SJCRH30 (cell line): Measurements from ENCODE around the gene ZNF211. TPM values are rescaled to one million over a fixed set of nuclear protein-coding genes. Genes with fewer than 3 reads are reported as not detected.

Experiments
- DNase-seq, 2 experiments: peaks; one replicate each; pipeline ENCODE4 v3.0.0-alpha.2; 2015 to 2020
- H3K27ac ChIP-seq: fragments of 250-450 bp; sonication (Bioruptor Pico); 2 replicates; pipeline ENCODE4 v1.5.1; 2020; ENCODE audit warnings: mild to moderate bottlenecking, moderate library complexity
- H3K27me3 ChIP-seq: fragments of 250-450 bp; sonication (Bioruptor Pico); 2 replicates; pipeline ENCODE4 v1.5.1; 2020; ENCODE audit warnings: mild to moderate bottlenecking, moderate library complexity
- H3K36me3 ChIP-seq: fragments of 250-450 bp; sonication (Bioruptor Pico); 2 replicates; pipeline ENCODE4 v1.5.1; 2020; ENCODE audit warnings: mild to moderate bottlenecking, moderate library complexity
- H3K4me1 ChIP-seq: fragments of 250-450 bp; sonication (Bioruptor Pico); 2 replicates; pipeline ENCODE4 v1.5.1; 2020; ENCODE audit warnings: mild to moderate bottlenecking, moderate library complexity
- H3K4me3 ChIP-seq: fragments of 250-450 bp; sonication (Bioruptor Pico); 2 replicates; pipeline ENCODE4 v1.5.1; 2020; ENCODE audit warnings: mild to moderate bottlenecking, moderate library complexity
- H3K9me3 ChIP-seq: fragments of 250-450 bp; sonication (Bioruptor Pico); replicated peaks from 2 replicates; pipeline ENCODE4 v1.5.1; 2020; ENCODE audit warnings: mild to moderate bottlenecking, moderate library complexity
- total RNA-seq: library from RNA; depleted of rRNA; stranded (reverse); fragments of >200 nt; shearing (Covaris generic); gene quantifications from 2 replicates; pipeline ENCODE4 v1.2.3, GENCODE V29; 2014; rRNA removed

Gene ZNF211
- total RNA-seq, 1 experiment from 2014 or later = 16.6 TPM

- Histone ChIP-seq H3K4me3 (no peak overlapping the region), H3K27me3 (no peaks in the 10 kb centered on the region), H3K27ac (no peak overlapping the region), H3K4me1 (no peaks in the 10 kb centered on the region), H3K36me3 (no peaks in the 10 kb centered on the region), H3K9me3 (no peaks in the 10 kb centered on the region; the same call in 1 of the 2 replicates)
- no peak for DNase-seq
These were observed 42.9 kb downstream of the ZNF211 start for GRCh38 chr19:57675881-57676280.

- peaks cover 40% of the 10 kb centered on the region for H3K9me3 ChIP-seq
- no peaks in the 10 kb centered on the region for H3K27me3 ChIP-seq
- H3K36me3 ChIP-seq = peaks cover 47% of the 10 kb centered on the region
- H3K4me3 ChIP-seq = peak overlapping the region; percentile 79
- no peaks in the 10 kb centered on the region for H3K4me1 ChIP-seq
- no peak for DNase-seq
- peak overlapping the region; percentile 65 for H3K27ac ChIP-seq
These were observed 49.3 kb downstream of the ZNF211 start for GRCh38 chr19:57682226-57682766.

- H3K27me3 ChIP-seq = no peaks in the 10 kb centered on the region
- no peak overlapping the region for H3K27ac ChIP-seq
- H3K9me3 ChIP-seq = peaks cover 64% of the 10 kb centered on the region
- no peak overlapping the region for H3K4me3 ChIP-seq
- no peak for DNase-seq
- H3K4me1 ChIP-seq = no peaks in the 10 kb centered on the region
- peaks cover 91% of the 10 kb centered on the region for H3K36me3 ChIP-seq
These were observed 53.8 kb downstream of the ZNF211 start for GRCh38 chr19:57686727-57687126.

GRCh38 chr19:57687363-57688010 lies 54.5 kb downstream of the ZNF211 start:
- H3K27me3 ChIP-seq = no peaks in the 10 kb centered on the region
- H3K4me3 ChIP-seq = no peak overlapping the region
- H3K36me3 ChIP-seq = peaks cover 95% of the 10 kb centered on the region
- no peak for DNase-seq
- peaks cover 64% of the 10 kb centered on the region for H3K9me3 ChIP-seq
- H3K4me1 ChIP-seq = no peaks in the 10 kb centered on the region
- no peak overlapping the region for H3K27ac ChIP-seq

GRCh38 chr19:57688011-57688763 lies 55.2 kb downstream of the ZNF211 start:
- Histone ChIP-seq H3K9me3 (peaks cover 58% of the 10 kb centered on the region), H3K27me3 (no peaks in the 10 kb centered on the region), H3K36me3 (peaks cover 95% of the 10 kb centered on the region)

DNA sequence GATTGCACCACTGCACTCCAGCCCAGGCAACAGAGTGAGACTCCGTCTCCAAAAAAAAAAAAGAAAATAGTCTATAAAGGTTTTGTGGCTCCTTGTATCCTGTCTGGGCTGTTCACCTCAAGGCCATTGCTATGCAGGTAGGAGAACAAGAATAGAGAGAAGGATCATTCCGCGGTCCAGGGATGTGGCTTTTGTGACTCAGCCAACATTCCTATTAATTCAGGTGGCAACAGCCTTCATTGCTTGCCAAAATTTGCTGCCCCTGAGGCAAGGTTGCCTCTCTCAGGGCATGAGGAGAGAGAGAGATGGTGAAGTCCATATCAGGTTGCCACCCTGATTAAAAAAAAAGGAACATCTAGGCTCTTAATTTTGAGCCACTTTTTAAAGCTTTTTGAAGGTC lies 56.8 kb downstream of the ZNF211 start:
- Histone ChIP-seq H3K4me1 (no peaks in the 10 kb centered on the region), H3K27ac (no peak overlapping the region), H3K36me3 (peaks cover 79% of the 10 kb centered on the region), H3K4me3 (no peak overlapping the region), H3K9me3 (peaks cover 45% of the 10 kb centered on the region), H3K27me3 (no peaks in the 10 kb centered on the region)
- no peak for DNase-seq

More at GRCh38 chr19:57688011-57688763, 55.2 kb downstream of the ZNF211 start:
- Histone ChIP-seq H3K4me3 (no peak overlapping the region), H3K27ac (no peak overlapping the region), H3K4me1 (no peaks in the 10 kb centered on the region)
- DNase-seq = no peak

Other genes starting within 250 kb of the ZNF211 start
- gene ZNF548, start 243.3 kb upstream of the ZNF211 start, total RNA-seq = 12.3 and 15.1 TPM in 2 replicates
- gene ZNF17, start 222.0 kb upstream of the ZNF211 start, total RNA-seq = 11.4 and 13.1 TPM in 2 replicates
- 19.4 and 20.6 TPM in 2 replicates for gene ZNF749, start 197.8 kb upstream of the ZNF211 start, total RNA-seq
- 0.66 and 0.67 TPM in 2 replicates for gene VN1R1, start 176.0 kb upstream of the ZNF211 start, total RNA-seq
- 15.6 and 16.0 TPM in 2 replicates for gene ZNF772, start 155.6 kb upstream of the ZNF211 start, total RNA-seq
- 9.4 and 12.3 TPM in 2 replicates for gene ZNF419, start 145.4 kb upstream of the ZNF211 start, total RNA-seq
- 12.2 and 15.1 TPM in 2 replicates for gene ZNF773, start 133.2 kb upstream of the ZNF211 start, total RNA-seq
- gene ZNF549, start 105.8 kb upstream of the ZNF211 start, total RNA-seq = 8.1 and 9.1 TPM in 2 replicates
- 11.8 and 13.4 TPM in 2 replicates for gene ZNF550, start 73.3 kb upstream of the ZNF211 start, total RNA-seq
- gene ZNF416, start 54.3 kb upstream of the ZNF211 start, total RNA-seq = 6.8 and 7.5 TPM in 2 replicates
- gene ZIK1, start 49.0 kb upstream of the ZNF211 start, total RNA-seq = 8.4 and 9.3 TPM in 2 replicates
- gene ZNF530, start 33.3 kb upstream of the ZNF211 start, total RNA-seq = 11.7 and 17.8 TPM in 2 replicates
- 20.2 and 20.8 TPM in 2 replicates for gene ZNF134, start 18.9 kb upstream of the ZNF211 start, total RNA-seq
- not detected in 2 replicates for gene ZSCAN4, start 35.8 kb downstream of the ZNF211 start, total RNA-seq
- gene ZNF551, start 48.8 kb downstream of the ZNF211 start, total RNA-seq = 23.5 and 23.6 TPM in 2 replicates
- gene ZNF154, start 76.0 kb downstream of the ZNF211 start, total RNA-seq = 0.04 TPM in 1 of 2 replicates, not detected in the other
- gene ZNF671, start 94.5 kb downstream of the ZNF211 start, total RNA-seq = 3.5 and 4.4 TPM in 2 replicates
- 19.3 and 24.4 TPM in 2 replicates for gene ZNF776, start 113.6 kb downstream of the ZNF211 start, total RNA-seq
- gene ZNF586, start 136.5 kb downstream of the ZNF211 start, total RNA-seq = 14.6 TPM in 2 replicates
- 5.4 and 6.8 TPM in 2 replicates for gene ZNF552, start 181.7 kb downstream of the ZNF211 start, total RNA-seq
- 12.7 and 13.0 TPM in 2 replicates for gene ZNF587B, start 197.1 kb downstream of the ZNF211 start, total RNA-seq
- 10.5 and 14.5 TPM in 2 replicates for gene ZNF587, start 216.7 kb downstream of the ZNF211 start, total RNA-seq